Common myeloid progenitor, CD34-positive (primary cell): ENCODE measurements around the gene ABLIM2.

Source experiments
- CTCF ChIA-PET: fragments of 350-600 bp; sonication (Branson Sonifier 250); formaldehyde crosslinking; loops from one replicate; lab custom pipeline; 2021; ENCODE audit warnings: antibody characterized with exemption; lab: Charles Lee
- POLR2A ChIA-PET: fragments of 350-600 bp; sonication (Branson Sonifier 250); formaldehyde crosslinking; loops from one replicate; lab custom pipeline; 2021; ENCODE audit warnings: antibody characterized with exemption; lab: Charles Lee
- DNase-seq, 3 donors: peaks; one replicate each; pipeline versions ENCODE4 v3.0.0 to v3.0.0-alpha.2; 2013
- H3K27ac ChIP-seq, 2 experiments: 1 replicate in 1 of 2; 2 replicates in 1 of 2; pipeline ENCODE4 v1.7.0; 2013; ENCODE audit warnings: inconsistent platforms in 2 of 2, low read length in 2 of 2, mild to moderate bottlenecking in 2 of 2, low read depth in 1 of 2, moderate library complexity in 1 of 2; ENCODE audit not compliant: severe bottlenecking in 2 of 2, insufficient read depth in 1 of 2, poor library complexity in 1 of 2
- H3K27me3 ChIP-seq, 5 experiments: replicated peaks in 2 of 5; 1 replicate in 3 of 5; 2 replicates in 2 of 5; pipeline versions ENCODE4 v1.6.1 to v1.7.0; 2013; ENCODE audit warnings: low read length in 4 of 5, mild to moderate bottlenecking in 2 of 5, moderate library complexity in 2 of 5, inconsistent platforms in 1 of 5; ENCODE audit not compliant: insufficient read depth in 5 of 5, control insufficient read depth in 4 of 5
- H3K36me3 ChIP-seq, 4 experiments: 1 replicate in 2 of 4; 2 replicates in 2 of 4; pipeline versions ENCODE4 v1.6.1 to v1.7.0; 2013; ENCODE audit warnings: low read length in 3 of 4, control low read depth in 1 of 4, mild to moderate bottlenecking in 1 of 4; ENCODE audit not compliant: control insufficient read depth in 4 of 4, insufficient read depth in 4 of 4
- H3K4me1 ChIP-seq, 4 experiments: 1 replicate in 3 of 4; 2 replicates in 1 of 4; pipeline versions ENCODE4 v1.6.1 to v1.7.1; 2013; ENCODE audit warnings: low read length in 3 of 4, mild to moderate bottlenecking in 3 of 4, control low read depth in 1 of 4, inconsistent platforms in 1 of 4, moderate library complexity in 1 of 4; ENCODE audit not compliant: control insufficient read depth in 4 of 4, insufficient read depth in 4 of 4; ENCODE audit errors: control extremely low read depth in 1 of 4
- H3K4me3 ChIP-seq, 7 experiments: 1 replicate in 4 of 7; 2 replicates in 3 of 7; pipeline versions ENCODE4 v1.5.1 to v1.7.0; 2013; ENCODE audit warnings: mild to moderate bottlenecking in 7 of 7, low read length in 6 of 7, moderate library complexity in 6 of 7, inconsistent platforms in 2 of 7, low read depth in 2 of 7, control low read depth in 1 of 7; ENCODE audit not compliant: insufficient read depth in 4 of 7, control insufficient read depth in 1 of 7; ENCODE audit errors: extremely low read depth in 1 of 7
- H3K9me3 ChIP-seq, 5 experiments: 1 replicate in 4 of 5; 2 replicates in 1 of 5; pipeline versions ENCODE4 v1.6.1 to v1.7.1; 2013; ENCODE audit warnings: low read length in 4 of 5, mild to moderate bottlenecking in 2 of 5, inconsistent platforms in 1 of 5, low read depth in 1 of 5, moderate library complexity in 1 of 5; ENCODE audit not compliant: control insufficient read depth in 4 of 5, insufficient read depth in 2 of 5; ENCODE audit errors: control extremely low read depth in 1 of 5
- WGBS: methylation state at CpG from one replicate; pipeline ENCODE4 v1.1.5; 2013; ENCODE audit not compliant: insufficient coverage; 5-methylcytosine and 5-hydroxymethylcytosine counted together

ABLIM2 gene

GRCh38 chr4:7971159-7971631, 187.4 kb downstream of the ABLIM2 start:
- Histone ChIP-seq H3K4me1 (peaks cover 0 to 32% (median 15%) of the 10 kb centered on the region in 4 experiments), H3K4me3 (no peak overlapping the region), H3K9me3 (no peaks in the 10 kb centered on the region), H3K36me3 (no peaks in the 10 kb centered on the region), H3K27me3 (peaks cover 0 to 55% (median 12%) of the 10 kb centered on the region in 5 experiments), H3K27ac (no peak overlapping the region)
- DNase-seq = no peak
- 0% methylated on average over 2 of the region's 2 CpGs for WGBS
- ChIA-PET POLR2A (no interaction called here), CTCF (interaction anchor here (1.7 kb wide), 1 partner anchor 15 kb away, joined by 6 read pairs; no protein-coding TSS in a partner anchor)

- no peak overlapping the region for H3K4me3 ChIP-seq
- no peak for DNase-seq
- H3K4me1 ChIP-seq = peaks cover 0 to 32% (median 15%) of the 10 kb centered on the region in 4 experiments
- CTCF ChIA-PET = interaction anchor here (1.7 kb wide), 1 partner anchor 16 kb away, joined by 6 read pairs; no protein-coding TSS in a partner anchor
- POLR2A ChIA-PET = no interaction called here
- no peak overlapping the region for H3K27ac ChIP-seq
- H3K27me3 ChIP-seq = peaks cover 0 to 62% (median 12%) of the 10 kb centered on the region in 5 experiments
- WGBS = 55% methylated on average over 11 of the region's 13 CpGs
- H3K36me3 ChIP-seq = no peaks in the 10 kb centered on the region
- no peaks in the 10 kb centered on the region for H3K9me3 ChIP-seq
Measured at GRCh38 chr4:7970361-7970946, 188.2 kb downstream of the ABLIM2 start.

GRCh38 chr4:7968262-7968896, 190.2 kb downstream of the ABLIM2 start:
- Histone ChIP-seq H3K4me1 (peaks cover 0 to 32% (median 15%) of the 10 kb centered on the region in 4 experiments), H3K4me3 (no peak overlapping the region), H3K27me3 (peaks cover 0 to 75% (median 19%) of the 10 kb centered on the region in 5 experiments), H3K9me3 (no peaks in the 10 kb centered on the region), H3K27ac (no peak overlapping the region), H3K36me3 (no peaks in the 10 kb centered on the region)
- CTCF ChIA-PET = interaction anchor here (0.7 to 2.1 kb wide), 6 partner anchors 14 to 30 kb away, joined by 3 to 5 read pairs (median 3); no protein-coding TSS in a partner anchor
- WGBS = 42% methylated on average over 13 of the region's 16 CpGs
- POLR2A ChIA-PET = interaction anchor here (0.7 kb wide), 1 partner anchor 58 kb away, joined by 3 read pairs; no protein-coding TSS in a partner anchor
- no peak for DNase-seq

GRCh38 chr4:7967501-7968261, 190.9 kb downstream of the ABLIM2 start:
- no peak for DNase-seq
- Histone ChIP-seq H3K4me1 (peaks cover 0 to 32% (median 15%) of the 10 kb centered on the region in 4 experiments), H3K9me3 (no peaks in the 10 kb centered on the region), H3K36me3 (no peaks in the 10 kb centered on the region), H3K27me3 (peaks cover 0 to 82% (median 22%) of the 10 kb centered on the region in 5 experiments), H3K4me3 (no peak overlapping the region), H3K27ac (no peak overlapping the region)
- POLR2A ChIA-PET = no interaction called here
- WGBS = 57% methylated on average over 16 of the region's 21 CpGs
- CTCF ChIA-PET = interaction anchor here (0.7 to 2.1 kb wide), 5 partner anchors 15 to 29 kb away, joined by 3 to 5 read pairs (median 3); no protein-coding TSS in a partner anchor

GRCh38 chr4:7967063-7967440, 191.6 kb downstream of the ABLIM2 start:
- ChIA-PET POLR2A (no interaction called here), CTCF (interaction anchor here (1.4 to 1.6 kb wide), 2 partner anchors 15 to 29 kb away, joined by 3 to 4 read pairs; no protein-coding TSS in a partner anchor)
- Histone ChIP-seq H3K4me1 (peaks cover 0 to 32% (median 15%) of the 10 kb centered on the region in 4 experiments), H3K27ac (no peak overlapping the region), H3K27me3 (peaks cover 0 to 82% (median 24%) of the 10 kb centered on the region in 5 experiments), H3K4me3 (no peak overlapping the region), H3K36me3 (no peaks in the 10 kb centered on the region), H3K9me3 (no peaks in the 10 kb centered on the region)
- DNase-seq = no peak
- WGBS = 74% methylated on average over 9 of the region's 9 CpGs

GRCh38 chr4:7966281-7967062, 192.1 kb downstream of the ABLIM2 start:
- Histone ChIP-seq H3K4me1 (peaks cover 0 to 32% (median 15%) of the 10 kb centered on the region in 4 experiments), H3K27ac (no peak overlapping the region), H3K9me3 (no peaks in the 10 kb centered on the region), H3K36me3 (no peaks in the 10 kb centered on the region), H3K4me3 (no peak overlapping the region), H3K27me3 (peaks cover 0 to 83% (median 24%) of the 10 kb centered on the region in 5 experiments)
- no peak for DNase-seq
- ChIA-PET CTCF (interaction anchor here (1.4 kb wide), 1 partner anchor 14 kb away, joined by 4 read pairs; no protein-coding TSS in a partner anchor), POLR2A (no interaction called here)
- WGBS = 87% methylated on average over 33 of the region's 37 CpGs
